ENCODE data around the gene MOV10L1.

MOV10L1 gene

DNA sequence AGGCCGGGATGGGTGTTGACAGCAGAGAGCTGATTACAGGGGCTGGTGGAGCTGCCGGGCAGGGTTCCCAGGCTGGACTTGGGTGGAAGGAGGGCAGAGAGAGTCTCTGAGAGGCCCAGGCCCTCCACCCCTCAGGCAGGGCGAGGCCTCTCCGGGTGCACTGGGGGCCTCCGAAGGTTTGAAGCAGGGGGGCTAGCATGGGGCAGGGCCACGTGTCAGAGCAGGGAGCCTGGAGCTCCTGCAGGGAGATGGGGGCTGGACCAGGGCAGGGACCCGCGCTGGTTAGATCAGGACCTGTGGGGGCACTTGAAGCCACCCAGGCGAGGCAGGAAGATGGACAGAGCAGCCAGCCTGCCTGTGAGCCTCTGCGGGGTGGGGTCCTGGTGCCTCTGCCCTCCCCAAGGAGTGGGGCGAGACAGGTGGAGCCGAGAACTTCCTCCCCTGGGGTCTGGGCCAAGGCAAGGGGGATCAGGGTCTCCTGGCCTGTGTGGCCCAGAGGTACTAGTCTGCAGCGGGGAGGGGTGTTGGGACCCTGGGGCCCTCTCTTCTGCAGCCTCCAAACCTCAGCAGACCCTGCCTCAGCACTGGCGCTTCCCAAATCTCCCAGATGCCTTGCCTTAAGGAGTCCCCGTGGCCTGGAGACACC, 81.6 kb downstream of the MOV10L1 start:
- Histone ChIP-seq H3K27ac (ENCODE audit: low read depth, low read length, poor library complexity, severe bottlenecking) (no peak overlapping the region), H3F3A (ENCODE audit: insufficient read depth, low read length) (peaks cover 4% of the 10 kb centered on the region; the same call in 1 of the 2 replicates), H2AFZ (ENCODE audit: low read length) (no peak overlapping the region), H3K9me2 (ENCODE audit: low read depth, low read length) (no peaks in the 10 kb centered on the region), H3K4me2 (ENCODE audit: low read length) (peak overlapping the region; percentile 51; the same call in 1 of the 2 replicates), H3K79me2 (ENCODE audit: insufficient read depth, low read length) (no peaks in the 10 kb centered on the region), H4K20me1 (ENCODE audit: insufficient read depth, low read length) (no peaks in the 10 kb centered on the region), H3K9ac (ENCODE audit: low read length) (no peak overlapping the region), H3K4me1 (ENCODE audit: insufficient read depth, low read length, severe bottlenecking) (peaks cover 18% of the 10 kb centered on the region), H3K9me3 (ENCODE audit: low read length) (no peaks in the 10 kb centered on the region), H3K4me3 (ENCODE audit: low read depth, low read length, poor library complexity, severe bottlenecking) (no peak overlapping the region), H3K36me3 (ENCODE audit: insufficient read depth, low read length) (no peaks in the 10 kb centered on the region), H3K27me3 (ENCODE audit: insufficient read depth, low read length) (peaks cover 3% of the 10 kb centered on the region; the same call in 1 of the 2 replicates)
- TF ChIP-seq EZH2 (IDR thresholded peaks at IDR 0.05; ENCODE audit: borderline replicate concordance, low read length), result no peak
- TF ChIP-seq, protein P1, sequence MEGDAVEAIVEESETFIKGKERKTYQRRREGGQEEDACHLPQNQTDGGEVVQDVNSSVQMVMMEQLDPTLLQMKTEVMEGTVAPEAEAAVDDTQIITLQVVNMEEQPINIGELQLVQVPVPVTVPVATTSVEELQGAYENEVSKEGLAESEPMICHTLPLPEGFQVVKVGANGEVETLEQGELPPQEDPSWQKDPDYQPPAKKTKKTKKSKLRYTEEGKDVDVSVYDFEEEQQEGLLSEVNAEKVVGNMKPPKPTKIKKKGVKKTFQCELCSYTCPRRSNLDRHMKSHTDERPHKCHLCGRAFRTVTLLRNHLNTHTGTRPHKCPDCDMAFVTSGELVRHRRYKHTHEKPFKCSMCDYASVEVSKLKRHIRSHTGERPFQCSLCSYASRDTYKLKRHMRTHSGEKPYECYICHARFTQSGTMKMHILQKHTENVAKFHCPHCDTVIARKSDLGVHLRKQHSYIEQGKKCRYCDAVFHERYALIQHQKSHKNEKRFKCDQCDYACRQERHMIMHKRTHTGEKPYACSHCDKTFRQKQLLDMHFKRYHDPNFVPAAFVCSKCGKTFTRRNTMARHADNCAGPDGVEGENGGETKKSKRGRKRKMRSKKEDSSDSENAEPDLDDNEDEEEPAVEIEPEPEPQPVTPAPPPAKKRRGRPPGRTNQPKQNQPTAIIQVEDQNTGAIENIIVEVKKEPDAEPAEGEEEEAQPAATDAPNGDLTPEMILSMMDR (IDR thresholded peaks at IDR 0.05; ENCODE audit: low read length), result no peak

DNA sequence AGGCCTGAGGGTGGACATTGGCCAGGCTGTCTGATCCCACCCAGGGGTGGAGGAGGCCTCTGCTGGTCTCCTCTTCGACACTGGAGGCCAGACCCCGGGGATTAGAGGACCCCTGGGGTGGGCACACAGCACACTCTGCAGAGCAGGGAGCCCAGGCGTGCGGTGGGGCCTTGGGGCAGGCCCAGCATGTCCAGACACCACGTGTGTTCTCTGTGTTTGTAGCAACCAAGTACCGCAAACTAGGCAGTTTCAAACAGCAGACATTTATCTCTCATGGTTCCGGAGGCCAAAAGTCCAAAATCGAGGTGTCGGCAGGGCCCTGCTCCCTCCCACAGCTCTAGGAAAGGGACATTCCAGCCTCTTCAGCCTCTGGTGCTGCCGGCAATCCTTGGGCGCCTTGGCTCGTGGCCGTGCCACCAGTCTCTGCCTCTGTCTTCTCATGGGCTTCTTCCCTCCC, 82.2 kb downstream of the MOV10L1 start:
- Histone ChIP-seq H3K27ac (ENCODE audit: low read depth, low read length, poor library complexity, severe bottlenecking) (no peak overlapping the region), H3K4me3 (ENCODE audit: low read depth, low read length, poor library complexity, severe bottlenecking) (no peak overlapping the region), H3K9ac (ENCODE audit: low read length) (no peak overlapping the region), H2AFZ (ENCODE audit: low read length) (no peak overlapping the region), H3K9me2 (ENCODE audit: low read depth, low read length) (no peaks in the 10 kb centered on the region), H4K20me1 (ENCODE audit: insufficient read depth, low read length) (no peaks in the 10 kb centered on the region), H3K36me3 (ENCODE audit: insufficient read depth, low read length) (no peaks in the 10 kb centered on the region), H3K4me2 (ENCODE audit: low read length) (no peak overlapping the region; the same call in 1 of the 2 replicates), H3K4me1 (ENCODE audit: insufficient read depth, low read length, severe bottlenecking) (peaks cover 24% of the 10 kb centered on the region), H3K27me3 (ENCODE audit: insufficient read depth, low read length) (peaks cover 3% of the 10 kb centered on the region; the same call in 1 of the 2 replicates), H3K9me3 (ENCODE audit: low read length) (no peaks in the 10 kb centered on the region), H3K79me2 (ENCODE audit: insufficient read depth, low read length) (no peaks in the 10 kb centered on the region), H3F3A (ENCODE audit: insufficient read depth, low read length) (peaks cover 4% of the 10 kb centered on the region; the same call in 1 of the 2 replicates)
- TF ChIP-seq, protein P1 (IDR thresholded peaks at IDR 0.05; ENCODE audit: low read length), result no peak
- no peak for TF ChIP-seq EZH2 (IDR thresholded peaks at IDR 0.05; ENCODE audit: borderline replicate concordance, low read length)

DNA sequence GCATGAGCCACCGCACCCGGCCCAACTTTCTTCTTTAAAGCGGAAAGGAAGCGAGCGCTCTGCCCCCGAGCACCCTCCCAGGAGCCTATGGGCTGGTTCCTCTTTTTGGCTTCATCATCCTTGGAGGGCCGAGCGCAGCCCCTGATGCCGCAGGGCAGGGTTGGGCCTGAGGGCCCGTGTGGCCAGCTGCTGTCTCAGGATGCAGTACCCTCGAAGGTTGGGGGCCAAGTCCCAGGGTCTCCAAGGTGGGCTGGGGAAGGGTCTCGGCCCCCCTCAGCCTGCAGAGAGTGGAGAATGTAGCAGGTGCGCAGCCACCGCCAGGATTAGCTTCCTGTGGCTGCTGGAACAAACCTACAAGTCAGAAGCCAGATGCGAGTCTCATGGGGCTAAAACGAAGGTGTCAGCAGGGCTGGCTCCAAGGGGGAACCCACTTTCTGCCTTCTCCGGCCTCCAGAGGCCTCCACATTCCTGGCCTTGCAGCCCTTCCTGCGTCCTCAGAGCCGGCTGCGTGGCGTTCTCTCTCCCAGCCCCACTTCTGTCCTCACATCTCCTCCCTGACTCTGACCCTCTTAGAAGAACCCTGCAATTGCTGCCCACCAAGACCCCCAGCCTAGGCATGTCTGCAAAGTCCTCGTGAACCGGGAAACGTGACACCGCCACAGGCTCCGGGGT, 83.6 kb downstream of the MOV10L1 start:
- no peaks in the 10 kb centered on the region for H3K36me3 ChIP-seq (ENCODE audit: insufficient read depth, low read length)
- TF ChIP-seq, protein P1 (IDR thresholded peaks at IDR 0.05; ENCODE audit: low read length), result no peak
- TF ChIP-seq EZH2 (IDR thresholded peaks at IDR 0.05; ENCODE audit: borderline replicate concordance, low read length), result no peak
- H4K20me1 ChIP-seq (ENCODE audit: insufficient read depth, low read length), result no peaks in the 10 kb centered on the region
- no peak overlapping the region for H3K9ac ChIP-seq (ENCODE audit: low read length)
- H3K27ac ChIP-seq (ENCODE audit: low read depth, low read length, poor library complexity, severe bottlenecking), result no peak overlapping the region
- peaks cover 4% of the 10 kb centered on the region; the same call in 1 of the 2 replicates for H3F3A ChIP-seq (ENCODE audit: insufficient read depth, low read length)
- no peak overlapping the region for H3K4me3 ChIP-seq (ENCODE audit: low read depth, low read length, poor library complexity, severe bottlenecking)
- H3K9me2 ChIP-seq (ENCODE audit: low read depth, low read length), result no peaks in the 10 kb centered on the region
- H3K4me1 ChIP-seq (ENCODE audit: insufficient read depth, low read length, severe bottlenecking), result peaks cover 24% of the 10 kb centered on the region
- no peaks in the 10 kb centered on the region; the same call in 1 of the 2 replicates for H3K27me3 ChIP-seq (ENCODE audit: insufficient read depth, low read length)
- H3K9me3 ChIP-seq (ENCODE audit: low read length), result no peaks in the 10 kb centered on the region
- no peak overlapping the region; the same call in 1 of the 2 replicates for H3K4me2 ChIP-seq (ENCODE audit: low read length)
- no peak overlapping the region for H2AFZ ChIP-seq (ENCODE audit: low read length)
- H3K79me2 ChIP-seq (ENCODE audit: insufficient read depth, low read length), result no peaks in the 10 kb centered on the region
